H1 (cell line): ENCODE results near the gene AHNAK2. TPM values are rescaled to one million over a fixed set of nuclear protein-coding genes. Genes with fewer than 3 reads are reported as not detected.

Experiments
- CTCF ChIA-PET: fragments of 300-600 bp; sonication (Branson Sonifier 250); formaldehyde crosslinking; loops from one replicate; lab custom pipeline; 2021; ENCODE audit not compliant: partially characterized antibody; lab: Charles Lee
- POLR2A ChIA-PET: fragments of 300-600 bp; sonication (Branson Sonifier 250); formaldehyde crosslinking; loops from one replicate; lab custom pipeline; 2021; ENCODE audit warnings: inconsistent platforms; ENCODE audit not compliant: partially characterized antibody; lab: Charles Lee
- DNase-seq, 2 experiments: peaks; one replicate each; pipeline versions ENCODE4 v3.0.0 to v3.0.0-alpha.2; 2010 to 2022; ENCODE audit warnings: low spot score in 2 of 2, low read depth in 1 of 2, mixed read lengths in 1 of 2
- FAIRE-seq: peaks from 2 replicates; lab custom pipeline; 2011; peaks lifted over from hg19 to GRCh38; lab: Jason Lieb, UNC
- H2AFZ ChIP-seq: 2 replicates; pipeline ENCODE4 v1.8.1; 2012; ENCODE audit warnings: low read length, inconsistent platforms
- H2AK5ac ChIP-seq: 2 replicates; pipeline ENCODE4 v1.6.1; 2013; ENCODE audit warnings: low read depth, low read length
- H2BK120ac ChIP-seq: replicated peaks from 2 replicates; pipeline ENCODE3; 2013; ENCODE audit warnings: low read depth, low read length, inconsistent platforms
- H2BK12ac ChIP-seq: 2 replicates; pipeline ENCODE4 v1.6.1; 2013; ENCODE audit warnings: low read depth, low read length
- H2BK15ac ChIP-seq: 2 replicates; pipeline ENCODE4 v1.6.1; 2013; ENCODE audit warnings: low read length
- H2BK20ac ChIP-seq: 2 replicates; pipeline ENCODE4 v1.6.1; 2013; ENCODE audit warnings: low read length
- H2BK5ac ChIP-seq: 2 replicates; pipeline ENCODE4 v1.6.1; 2013; ENCODE audit warnings: low read depth, low read length
- H3K14ac ChIP-seq: 2 replicates; pipeline ENCODE4 v1.6.1; 2013; ENCODE audit warnings: inconsistent platforms; ENCODE audit not compliant: insufficient read length
- H3K18ac ChIP-seq: 2 replicates; pipeline ENCODE4 v1.6.1; 2013; ENCODE audit warnings: low read length; ENCODE audit errors: extremely low read depth
- H3K23ac ChIP-seq: 2 replicates; pipeline ENCODE4 v1.6.1; 2013; ENCODE audit warnings: inconsistent platforms; ENCODE audit not compliant: insufficient read length
- H3K23me2 ChIP-seq: 2 replicates; pipeline ENCODE4 v1.6.1; 2013; ENCODE audit warnings: low read depth, low read length
- H3K27ac ChIP-seq: 2 replicates; pipeline ENCODE4 v1.6.1; 2011; ENCODE audit warnings: low read depth, low read length, inconsistent platforms
- H3K27me3 ChIP-seq, 4 experiments: replicated peaks in 1 of 4; 1 replicate in 1 of 4; 2 replicates in 3 of 4; pipeline versions ENCODE4 v1.6.1 to v1.8.1; 2011 to 2013; ENCODE audit warnings: low read length in 3 of 4, mild to moderate bottlenecking in 3 of 4, inconsistent platforms in 2 of 4, mixed read lengths in 2 of 4, moderate library complexity in 1 of 4; ENCODE audit not compliant: control insufficient read depth in 3 of 4, insufficient read depth in 3 of 4; ENCODE audit errors: extremely low read depth in 1 of 4
- H3K36me3 ChIP-seq, 4 experiments: 2 replicates each; pipeline versions ENCODE4 v1.6.1 to v1.8.1; 2011 to 2013; ENCODE audit warnings: mild to moderate bottlenecking in 4 of 4, low read length in 3 of 4, moderate library complexity in 2 of 4, control low read depth in 1 of 4, inconsistent platforms in 1 of 4; ENCODE audit not compliant: insufficient read depth in 4 of 4, control insufficient read depth in 2 of 4
- H3K4ac ChIP-seq: replicated peaks from 2 replicates; pipeline ENCODE3; 2013; ENCODE audit warnings: low read length, low read depth, mixed read lengths, inconsistent platforms; ENCODE audit not compliant: insufficient read length
- H3K4me1 ChIP-seq, 4 experiments: replicated peaks in 1 of 4; 1 replicate in 1 of 4; 2 replicates in 3 of 4; pipeline versions ENCODE4 v1.6.1 to v1.8.1; 2011 to 2013; ENCODE audit warnings: low read length in 3 of 4, inconsistent platforms in 2 of 4, mixed read lengths in 1 of 4; ENCODE audit not compliant: insufficient read depth in 4 of 4, control insufficient read depth in 3 of 4
- H3K4me2 ChIP-seq, 2 experiments: 2 replicates each; pipeline versions ENCODE4 v1.6.1 to v1.8.1; 2011 to 2013; ENCODE audit warnings: low read depth in 2 of 2, low read length in 2 of 2, control low read depth in 1 of 2, inconsistent platforms in 1 of 2, mild to moderate bottlenecking in 1 of 2; ENCODE audit not compliant: insufficient read depth in 1 of 2
- H3K4me3 ChIP-seq, 4 experiments: fragments of 200-600, 300-600 bp in 1 of 4; sonication (generic), shearing (Covaris generic), sonication (Bioruptor Twin) in 1 of 4; 2 replicates each; pipeline versions ENCODE4 v1.5.1 to v1.8.1; 2011 to 2016; ENCODE audit warnings: low read length in 4 of 4, low read depth in 3 of 4, control low read depth in 2 of 4, inconsistent platforms in 2 of 4, mild to moderate bottlenecking in 2 of 4, mixed read lengths in 1 of 4, moderate library complexity in 1 of 4; ENCODE audit not compliant: insufficient read depth in 2 of 4; ENCODE audit errors: extremely low read depth in 1 of 4
- H3K56ac ChIP-seq: replicated peaks from 2 replicates; pipeline ENCODE3; 2013; ENCODE audit warnings: low read depth, mild to moderate bottlenecking, mixed read lengths, low read length, inconsistent platforms; ENCODE audit not compliant: insufficient read length
- H3K79me1 ChIP-seq: 2 replicates; pipeline ENCODE4 v1.6.1; 2013; ENCODE audit warnings: low read depth, low read length, control low read depth
- H3K79me2 ChIP-seq, 2 experiments: 2 replicates each; pipeline versions ENCODE4 v1.6.1 to v1.8.1; 2012 to 2013; ENCODE audit warnings: low read length in 2 of 2, mild to moderate bottlenecking in 2 of 2, inconsistent platforms in 1 of 2; ENCODE audit not compliant: insufficient read depth in 2 of 2, control insufficient read depth in 1 of 2
- H3K9ac ChIP-seq, 4 experiments: replicated peaks in 1 of 4; 1 replicate in 1 of 4; 2 replicates in 3 of 4; pipeline versions ENCODE4 v1.6.1 to v1.8.1; 2011 to 2013; ENCODE audit warnings: low read depth in 3 of 4, low read length in 3 of 4, control low read depth in 2 of 4, mild to moderate bottlenecking in 2 of 4, moderate library complexity in 2 of 4, inconsistent platforms in 1 of 4; ENCODE audit errors: extremely low read depth in 1 of 4
- H3K9me3 ChIP-seq, 2 experiments: 2 replicates each; pipeline versions ENCODE4 v1.6.1 to v1.8.1; 2012 to 2013; ENCODE audit warnings: mild to moderate bottlenecking in 2 of 2, moderate library complexity in 2 of 2, control low read depth in 1 of 2, inconsistent platforms in 1 of 2, low read depth in 1 of 2, low read length in 1 of 2, mixed read lengths in 1 of 2; ENCODE audit not compliant: insufficient read depth in 2 of 2
- H4K20me1 ChIP-seq, 2 experiments: replicated peaks in 1 of 2; 2 replicates each; pipeline versions ENCODE3 to v1.8.1; 2011 to 2013; ENCODE audit warnings: inconsistent platforms in 2 of 2, low read length in 2 of 2, mild to moderate bottlenecking in 1 of 2; ENCODE audit not compliant: insufficient read depth in 2 of 2, control insufficient read depth in 1 of 2
- H4K5ac ChIP-seq: 2 replicates; pipeline ENCODE4 v1.6.1; 2013; ENCODE audit warnings: low read length, low read depth, mixed read lengths, inconsistent platforms; ENCODE audit not compliant: insufficient read length
- H4K8ac ChIP-seq: 2 replicates; pipeline ENCODE4 v1.8.0; 2013; ENCODE audit warnings: mild to moderate bottlenecking, moderate library complexity, low read length, inconsistent platforms; ENCODE audit not compliant: insufficient read depth; ENCODE audit errors: extremely low read depth
- H4K91ac ChIP-seq: replicated peaks from 2 replicates; pipeline ENCODE3; 2013; ENCODE audit warnings: low read length, mixed read lengths, inconsistent platforms; ENCODE audit not compliant: insufficient read length
- BRCA1 ChIP-seq: IDR thresholded peaks from 2 replicates; pipeline ENCODE4 v1.6.1; 2012; ENCODE audit warnings: low read depth, low read length, improper control_type of control experiment
- EZH2 ChIP-seq: fragments of 200-600 bp; sonication (generic); IDR thresholded peaks from 2 replicates; pipeline ENCODE4 v1.7.1; 2012; ENCODE audit warnings: low read depth, mild to moderate bottlenecking, moderate library complexity, low read length, inconsistent platforms; ENCODE audit not compliant: severe bottlenecking
- FOSL1 ChIP-seq: IDR thresholded peaks from 2 replicates; pipeline ENCODE4 v1.6.1; 2011; ENCODE audit warnings: mild to moderate bottlenecking, low read depth, low read length, moderate library complexity; ENCODE audit not compliant: insufficient read depth
- KDM5A ChIP-seq: fragments of 200-600 bp; IDR thresholded peaks from 2 replicates; pipeline ENCODE4 v1.7.1; 2012; ENCODE audit warnings: mild to moderate bottlenecking, low read length, inconsistent platforms, mixed read lengths
- NANOG ChIP-seq: IDR thresholded peaks from 2 replicates; pipeline ENCODE4 v1.6.1; 2011; ENCODE audit warnings: low read length, low read depth, mild to moderate bottlenecking, inconsistent platforms; ENCODE audit not compliant: insufficient read depth, poor library complexity, severe bottlenecking
- PHF8 ChIP-seq: fragments of 200-600 bp; sonication (generic); conservative IDR thresholded peaks from 2 replicates; pipeline ENCODE4 v1.7.1; 2012; ENCODE audit warnings: low read depth, mild to moderate bottlenecking, inconsistent platforms, low read length, moderate library complexity
- SP1 ChIP-seq: IDR thresholded peaks from 2 replicates; pipeline ENCODE4 v1.6.1; 2011; ENCODE audit warnings: low read depth, low read length
- WGBS, 2 experiments: shearing (Covaris generic) in 1 of 2; methylation state at CpG; one replicate each; pipeline versions ENCODE4 v1.1.6 to v1.1.7; 2013 to 2015; ENCODE audit warnings: low lambda C conversion rate in 2 of 2, mixed read lengths in 2 of 2, inconsistent platforms in 1 of 2, low coverage in 1 of 2, missing lambda C conversion rate in 1 of 2; ENCODE audit not compliant: insufficient replicate concordance in 2 of 2, insufficient coverage in 1 of 2, insufficient read length in 1 of 2; ENCODE audit errors: extremely low coverage in 1 of 2, missing lambda C conversion rate in 1 of 2; 5-methylcytosine and 5-hydroxymethylcytosine counted together
- polyA plus RNA-seq, 7 experiments: library from polyadenylated mRNA; depleted of rRNA in 3 of 7; stranded (reverse) in 5 of 7; unstranded in 2 of 7; fragments of >200 nt in 5 of 7; fragments of 200-250 nt in 2 of 7; gene quantifications; 1 replicate in 5 of 7; 2 replicates in 1 of 7; 4 replicates in 1 of 7; pipeline versions ENCODE4 v1.2.1 to v1.2.3, GENCODE V29; 2011 to 2013; ENCODE audit warnings: missing spikeins in 2 of 7, mixed read lengths in 2 of 7
- total RNA-seq: library from RNA; stranded (reverse); fragmentation: NEBNext Ultra II Directional; extraction: Animal tissue kit (Norgen Biotek cat#: 25700); gene quantifications from 2 replicates; pipeline ENCODE4 v1.2.1, GENCODE V29; 2021
- TF ChIP-seq, protein P1 (sequence below): IDR thresholded peaks from 2 replicates; pipeline ENCODE4 v1.6.1; 2012; ENCODE audit warnings: inconsistent platforms
- TF ChIP-seq, protein P2 (sequence below): IDR thresholded peaks from 2 replicates; pipeline ENCODE4 v1.6.1; 2011; ENCODE audit warnings: low read length, improper control_type of control experiment

The AHNAK2 gene
- total and polyA plus RNA-seq, 2 of the 8 experiments (the other 6 are each of a cell fraction or from before 2014, with no cell fraction given), result 0.95 to 2.0 TPM

DNA sequence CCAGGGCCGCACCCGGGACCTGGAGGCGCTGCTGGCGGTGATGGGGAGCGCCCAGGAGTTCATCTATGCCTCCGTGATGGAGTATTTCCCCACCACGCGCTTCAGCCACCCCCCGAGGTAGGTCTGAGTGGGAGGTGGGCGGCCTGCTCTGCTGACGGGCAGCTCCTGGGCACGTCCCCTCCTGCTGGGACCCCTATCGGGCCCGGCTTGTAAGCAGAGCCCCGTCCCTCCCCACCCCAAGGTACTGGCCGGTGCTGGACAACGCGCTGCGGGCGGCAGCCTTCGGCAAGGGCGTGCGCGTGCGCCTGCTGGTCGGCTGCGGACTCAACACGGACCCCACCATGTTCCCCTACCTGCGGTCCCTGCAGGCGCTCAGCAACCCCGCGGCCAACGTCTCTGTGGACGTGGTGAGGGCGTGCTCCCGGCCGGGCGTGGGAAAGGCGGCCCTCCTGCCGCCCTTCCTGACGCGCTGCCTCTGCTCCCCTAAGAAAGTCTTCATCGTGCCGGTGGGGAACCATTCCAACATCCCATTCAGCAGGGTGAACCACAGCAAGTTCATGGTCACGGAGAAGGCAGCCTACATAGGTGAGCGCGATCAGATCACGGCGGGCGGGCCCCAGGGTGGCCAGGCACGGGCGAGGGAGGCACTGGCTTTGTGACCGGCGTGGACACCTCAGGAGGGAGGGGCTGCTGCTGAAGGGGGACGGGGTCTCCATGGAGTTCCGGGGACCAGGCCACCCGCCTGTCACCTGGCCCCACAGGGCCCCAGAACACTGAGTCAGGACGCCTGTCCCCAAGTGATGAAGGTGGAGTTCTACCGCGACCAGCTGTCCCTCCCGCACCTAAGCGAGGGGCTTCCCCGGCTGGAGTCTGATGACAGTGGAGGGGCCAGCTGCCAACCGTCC lies 46.2 kb downstream of the AHNAK2 start:
- Histone ChIP-seq H3K9me3 (no peaks in the 10 kb centered on the region), H2BK120ac (no peak overlapping the region), H3K23me2 (peaks cover 12% of the 10 kb centered on the region; the same call in 1 of the 2 replicates), H2AK5ac (0 out of 2 replicates have a peak overlapping the region, but pooled peaks have one; percentile 5), H4K20me1 (peaks cover 0 to 2% of the 10 kb centered on the region in 2 experiments), H4K91ac (no peak overlapping the region), H3K4ac (no peak overlapping the region), H3K9ac (no peak overlapping the region), H2BK15ac (peak overlapping the region; percentile 5; the same call in 1 of the 2 replicates), H2BK5ac (no peak overlapping the region), H3K4me1 (peaks cover 0 to 12% (median 8%) of the 10 kb centered on the region in 4 experiments; a peak in 5 of 7 replicates), H3K27me3 (peaks cover 27 to 67% (median 49%) of the 10 kb centered on the region in 4 experiments), H2BK20ac (no peak overlapping the region), H3K27ac (no peak overlapping the region), H3K56ac (no peak overlapping the region), H2AFZ (no peak overlapping the region), H3K36me3 (peaks cover 0 to 4% (median 0%) of the 10 kb centered on the region in 4 experiments; a peak in 1 of 8 replicates), H3K14ac (no peak overlapping the region), H4K8ac (peak overlapping the region; percentile 64), H3K79me1 (no peaks in the 10 kb centered on the region), H2BK12ac (no peak overlapping the region), H3K23ac (no peak overlapping the region), H3K79me2 (no peaks in the 10 kb centered on the region), H3K4me2 (peak overlapping the region; percentile 78 to 80), H4K5ac (no peak overlapping the region), H3K18ac (no peak overlapping the region), H3K4me3 (peak overlapping the region; percentile 12 to 65 (median 33); a peak in 4 of 8 replicates)
- FAIRE-seq (no peak), DNase-seq (no peak)
- WGBS, 2 experiments, result 24% methylated on average over 48 of the region's 64 CpGs; no CpG with 5 or more reads in 1 of the 2 experiments
- POLR2A ChIA-PET, result no interaction called here
- CTCF ChIA-PET, result interaction anchor here (0.6 to 1.5 kb wide), 7 partner anchors 20 to 1201 kb away, joined by 3 to 5 read pairs (median 3); no protein-coding TSS in a partner anchor
- TF ChIP-seq KDM5A (no peak), NANOG (no peak), EZH2 (peak; percentile 85), BRCA1 (no peak), PHF8 (no peak), FOSL1 (no peak), SP1 (no peak)
- TF ChIP-seq, protein P1, sequence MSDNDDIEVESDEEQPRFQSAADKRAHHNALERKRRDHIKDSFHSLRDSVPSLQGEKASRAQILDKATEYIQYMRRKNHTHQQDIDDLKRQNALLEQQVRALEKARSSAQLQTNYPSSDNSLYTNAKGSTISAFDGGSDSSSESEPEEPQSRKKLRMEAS, result 0 out of 2 replicates have a peak, but pooled peaks have one; percentile 24
- TF ChIP-seq, protein P2, sequence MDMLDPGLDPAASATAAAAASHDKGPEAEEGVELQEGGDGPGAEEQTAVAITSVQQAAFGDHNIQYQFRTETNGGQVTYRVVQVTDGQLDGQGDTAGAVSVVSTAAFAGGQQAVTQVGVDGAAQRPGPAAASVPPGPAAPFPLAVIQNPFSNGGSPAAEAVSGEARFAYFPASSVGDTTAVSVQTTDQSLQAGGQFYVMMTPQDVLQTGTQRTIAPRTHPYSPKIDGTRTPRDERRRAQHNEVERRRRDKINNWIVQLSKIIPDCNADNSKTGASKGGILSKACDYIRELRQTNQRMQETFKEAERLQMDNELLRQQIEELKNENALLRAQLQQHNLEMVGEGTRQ, result no peak
